HepG2 (cell line): ENCODE data around the gene KRI1. TPM values are rescaled to one million over a fixed set of nuclear protein-coding genes. Genes with fewer than 3 reads are reported as not detected.

ENCODE experiments used
- ASH2L ChIP-seq: fragments of 300-600, 200-600 bp; sonication (generic); IDR thresholded peaks from 2 replicates; pipeline ENCODE4 v1.7.0; 2017; ENCODE audit warnings: low read depth, mild to moderate bottlenecking, moderate library complexity, mixed read lengths, low read length; ENCODE audit not compliant: insufficient read length
- CBX2 ChIP-seq, 2 experiments: fragments of 200-600 bp in 1 of 2; sonication (generic); formaldehyde crosslinking in 1 of 2; IDR thresholded peaks; 2 replicates each; pipeline versions ENCODE4 v1.7.0 to v1.8.1; 2018 to 2022; ENCODE audit warnings: low read depth in 2 of 2, low read length in 1 of 2, mild to moderate bottlenecking in 1 of 2, missing genetic modification reagents in 1 of 2
- EED ChIP-seq: sonication (generic); formaldehyde crosslinking; IDR thresholded peaks from 2 replicates; pipeline ENCODE4 v1.5.0; 2020; ENCODE audit warnings: mild to moderate bottlenecking, missing genetic modification reagents
- GLI4 ChIP-seq: sonication (generic); formaldehyde crosslinking; IDR thresholded peaks from 2 replicates; pipeline ENCODE4 v1.5.1; 2020; ENCODE audit warnings: missing genetic modification reagents, mild to moderate bottlenecking, moderate library complexity, borderline replicate concordance
- ISL2 ChIP-seq: sonication (generic); formaldehyde crosslinking; IDR thresholded peaks from 2 replicates; pipeline ENCODE4 v1.5.0; 2020; ENCODE audit warnings: missing genetic modification reagents
- ISX ChIP-seq: sonication (generic); formaldehyde crosslinking; conservative IDR thresholded peaks from 2 replicates; pipeline ENCODE4 v1.5.0; 2020; ENCODE audit warnings: missing genetic modification reagents
- KDM2A ChIP-seq: sonication (generic); formaldehyde crosslinking; IDR thresholded peaks from 2 replicates; pipeline ENCODE4 v1.4.0; 2020; ENCODE audit warnings: low read depth, missing genetic modification reagents, borderline replicate concordance
- KLF16 ChIP-seq, 2 experiments: sonication (generic) in 1 of 2; formaldehyde crosslinking in 1 of 2; IDR thresholded peaks; 2 replicates each; pipeline versions ENCODE4 v1.6.1 to v1.8.0; 2016 to 2023; ENCODE audit warnings: missing genetic modification reagents in 2 of 2, missing compliant biosample characterization in 1 of 2
- MAFG ChIP-seq: sonication (generic); formaldehyde crosslinking; IDR thresholded peaks from 2 replicates; pipeline ENCODE4 v1.5.1; 2020; ENCODE audit warnings: mild to moderate bottlenecking, missing genetic modification reagents
- NFATC3 ChIP-seq: sonication (generic); formaldehyde crosslinking; IDR thresholded peaks from 2 replicates; pipeline ENCODE4 v1.5.1; 2020; ENCODE audit warnings: mild to moderate bottlenecking, missing genetic modification reagents
- NFRKB ChIP-seq: fragments of 450-650 bp; IDR thresholded peaks from 2 replicates; pipeline ENCODE4 v1.6.1; 2017
- NFYC ChIP-seq: IDR thresholded peaks from 2 replicates; pipeline ENCODE4 v1.6.1; 2016; ENCODE audit warnings: missing genetic modification reagents, missing compliant biosample characterization
- SAP130 ChIP-seq: IDR thresholded peaks from 2 replicates; pipeline ENCODE4 v1.6.1; 2016; ENCODE audit warnings: low read depth
- TBL1XR1 ChIP-seq: fragments of 150-350 bp; IDR thresholded peaks from 2 replicates; pipeline ENCODE4 v1.6.1; 2014; ENCODE audit warnings: borderline replicate concordance, low read length; ENCODE audit not compliant: partially characterized antibody
- YEATS4 ChIP-seq: sonication (generic); formaldehyde crosslinking; IDR thresholded peaks from 2 replicates; pipeline ENCODE4 v1.4.0; 2020; ENCODE audit warnings: missing genetic modification reagents, borderline replicate concordance
- ZNF225 ChIP-seq: sonication (generic); formaldehyde crosslinking; IDR thresholded peaks from 2 replicates; pipeline ENCODE4 v1.4.0; 2020; ENCODE audit warnings: mild to moderate bottlenecking, missing genetic modification reagents
- ZNF451 ChIP-seq: sonication (generic); formaldehyde crosslinking; IDR thresholded peaks from 2 replicates; pipeline ENCODE4 v1.5.0; 2020; ENCODE audit warnings: mild to moderate bottlenecking, missing genetic modification reagents
- ZNF546 ChIP-seq: sonication (generic); formaldehyde crosslinking; conservative IDR thresholded peaks from 2 replicates; pipeline ENCODE4 v1.8.1; 2023; ENCODE audit warnings: mild to moderate bottlenecking, missing genetic modification reagents
- ZNF839 ChIP-seq: sonication (generic); formaldehyde crosslinking; IDR thresholded peaks from 2 replicates; pipeline ENCODE4 v1.4.0; 2020; ENCODE audit warnings: missing genetic modification reagents, mild to moderate bottlenecking, borderline replicate concordance
- ZNF850 ChIP-seq: sonication (generic); formaldehyde crosslinking; conservative IDR thresholded peaks from 2 replicates; pipeline ENCODE4 v1.9.0; 2021; ENCODE audit warnings: mild to moderate bottlenecking, missing genetic modification reagents
- polyA plus RNA-seq, 8 experiments: library from polyadenylated mRNA; depleted of rRNA in 3 of 8; stranded (reverse) in 7 of 8; unstranded in 1 of 8; fragments of >200 nt; fragmentation: Illumina TruSeq in 4 of 8; extraction: Trizol in 4 of 8; gene quantifications; 2 replicates each; pipeline versions ENCODE4 v1.2.1 to v1.2.3, GENCODE V29; 2011 to 2016; ENCODE audit warnings: low read depth in 4 of 8, missing spikeins in 1 of 8, mixed read lengths in 1 of 8; ENCODE audit not compliant: insufficient read depth in 1 of 8
- total RNA-seq, 5 experiments: library from RNA; depleted of rRNA; stranded (reverse); fragments of >200 nt; fragmentation: Illumina TruSeq; extraction: Trizol; gene quantifications; 2 replicates each; pipeline ENCODE4 v1.2.3, GENCODE V29; 2016; ENCODE audit warnings: low read depth in 1 of 5
- TF ChIP-seq, protein P1 (sequence below): sonication (generic); formaldehyde crosslinking; IDR thresholded peaks from 2 replicates; pipeline ENCODE4 v1.4.0; 2020; ENCODE audit warnings: missing genetic modification reagents, borderline replicate concordance
- TF ChIP-seq, protein P2 (sequence below): sonication (generic); formaldehyde crosslinking; IDR thresholded peaks from 2 replicates; pipeline ENCODE4 v1.4.0; 2020; ENCODE audit warnings: mild to moderate bottlenecking, missing genetic modification reagents
- TF ChIP-seq, protein P3 (sequence below): sonication (generic); formaldehyde crosslinking; IDR thresholded peaks from 2 replicates; pipeline ENCODE4 v1.5.0; 2020; ENCODE audit warnings: missing genetic modification reagents, mild to moderate bottlenecking, borderline replicate concordance
- TF ChIP-seq, protein P4 (sequence below): sonication (generic); formaldehyde crosslinking; IDR thresholded peaks from 2 replicates; pipeline ENCODE4 v1.8.1; 2023; ENCODE audit warnings: mild to moderate bottlenecking, missing genetic modification reagents
- TF ChIP-seq, protein P5 (sequence below): IDR thresholded peaks from 2 replicates; pipeline ENCODE4 v1.6.1; 2016; ENCODE audit warnings: mild to moderate bottlenecking

Gene KRI1
- total and polyA plus RNA-seq, 2 of the 13 experiments (the other 11 are each of a cell fraction or from before 2014, with no cell fraction given), result 9.1 to 11.7 TPM

DNA sequence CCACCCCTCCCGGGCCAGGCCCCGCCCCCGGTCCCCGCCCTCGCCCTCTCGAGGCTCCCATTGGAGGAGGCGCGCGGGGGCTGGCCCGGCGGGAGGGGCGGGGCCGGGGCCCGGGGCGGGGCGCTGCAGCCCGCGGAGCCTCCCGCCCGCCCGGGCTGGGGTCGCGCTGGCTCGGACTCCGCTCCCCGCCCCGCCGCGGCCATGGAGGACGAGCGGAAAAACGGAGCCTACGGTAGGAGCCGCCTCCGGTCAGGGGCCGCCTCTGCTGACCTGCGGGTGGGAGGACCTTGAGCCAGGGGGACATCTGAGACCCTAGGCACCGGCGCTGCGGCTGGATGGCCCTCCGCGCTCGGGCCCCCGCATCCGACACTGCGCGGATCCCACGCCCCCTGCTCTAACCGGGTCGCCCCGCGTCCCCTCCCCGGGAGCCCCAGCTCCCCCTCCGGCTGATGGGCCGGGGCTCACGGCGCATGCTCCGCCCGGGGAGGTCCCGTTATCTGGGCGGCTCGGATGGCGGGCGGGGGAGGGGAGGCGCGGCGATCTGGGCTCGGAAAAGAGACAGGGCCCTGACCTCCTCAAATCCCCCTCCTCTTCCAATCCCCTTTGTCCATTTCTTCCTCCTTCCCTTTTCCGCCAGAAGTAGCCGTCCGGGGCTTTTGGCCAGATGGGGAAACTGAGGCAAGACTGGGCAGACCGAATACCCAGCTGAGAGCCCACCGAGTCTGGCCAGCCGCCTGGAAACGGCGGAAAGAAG lies 36.7 kb upstream of the KRI1 start (continued):
- TF ChIP-seq MAFG (CRISPR knock-in tag), result no peak
- no peak for TF ChIP-seq NFRKB
- no peak for TF ChIP-seq ZNF225 (CRISPR knock-in tag)
- no peak for TF ChIP-seq GLI4
- TF ChIP-seq, protein P1, sequence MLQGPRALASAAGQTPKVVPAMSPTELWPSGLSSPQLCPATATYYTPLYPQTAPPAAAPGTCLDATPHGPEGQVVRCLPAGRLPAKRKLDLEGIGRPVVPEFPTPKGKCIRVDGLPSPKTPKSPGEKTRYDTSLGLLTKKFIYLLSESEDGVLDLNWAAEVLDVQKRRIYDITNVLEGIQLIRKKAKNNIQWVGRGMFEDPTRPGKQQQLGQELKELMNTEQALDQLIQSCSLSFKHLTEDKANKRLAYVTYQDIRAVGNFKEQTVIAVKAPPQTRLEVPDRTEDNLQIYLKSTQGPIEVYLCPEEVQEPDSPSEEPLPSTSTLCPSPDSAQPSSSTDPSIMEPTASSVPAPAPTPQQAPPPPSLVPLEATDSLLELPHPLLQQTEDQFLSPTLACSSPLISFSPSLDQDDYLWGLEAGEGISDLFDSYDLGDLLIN, result 0 out of 2 replicates have a peak, but pooled peaks have one; percentile 27
- TF ChIP-seq, protein P2, sequence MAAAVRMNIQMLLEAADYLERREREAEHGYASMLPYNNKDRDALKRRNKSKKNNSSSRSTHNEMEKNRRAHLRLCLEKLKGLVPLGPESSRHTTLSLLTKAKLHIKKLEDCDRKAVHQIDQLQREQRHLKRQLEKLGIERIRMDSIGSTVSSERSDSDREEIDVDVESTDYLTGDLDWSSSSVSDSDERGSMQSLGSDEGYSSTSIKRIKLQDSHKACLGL (CRISPR knock-in tag), result no peak
- TF ChIP-seq ZNF850 (CRISPR knock-in tag), result 0 out of 2 replicates have a peak, but pooled peaks have one; percentile 59
- peak; percentile 35 for TF ChIP-seq ASH2L
- TF ChIP-seq ISL2, result no peak
- no peak for TF ChIP-seq NFATC3 (CRISPR knock-in tag)
- TF ChIP-seq, protein P3, sequence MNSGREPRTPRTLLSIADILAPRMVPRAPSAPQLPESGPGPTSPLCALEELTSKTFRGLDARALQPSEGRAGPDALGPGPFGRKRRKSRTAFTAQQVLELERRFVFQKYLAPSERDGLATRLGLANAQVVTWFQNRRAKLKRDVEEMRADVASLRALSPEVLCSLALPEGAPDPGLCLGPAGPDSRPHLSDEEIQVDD (CRISPR knock-in tag), result no peak
- TF ChIP-seq CBX2 (IDR thresholded peaks at IDR 0.05; ENCODE audit: low read depth, low read length), result no peak
- TF ChIP-seq CBX2 (CRISPR knock-in tag; IDR thresholded peaks at IDR 0.05; ENCODE audit: low read depth), result no peak
- no peak for TF ChIP-seq TBL1XR1
- 0 out of 2 replicates have a peak, but pooled peaks have one; percentile 13 for TF ChIP-seq NFYC (CRISPR knock-in tag)
- TF ChIP-seq YEATS4 (CRISPR knock-in tag), result peak; percentile 54; the same call in 1 of the 2 replicates
- TF ChIP-seq SAP130 (CRISPR knock-in tag), result peak; percentile 49; the same call in 1 of the 2 replicates
- TF ChIP-seq KLF16 (CRISPR knock-in tag; IDR thresholded peaks at IDR 0.05), result no peak
- TF ChIP-seq ZNF839 (CRISPR knock-in tag), result no peak
- no peak for TF ChIP-seq EED
- TF ChIP-seq ISX (CRISPR knock-in tag), result no peak
- TF ChIP-seq KDM2A (CRISPR knock-in tag), result peak; percentile 42; the same call in 1 of the 2 replicates
- TF ChIP-seq, protein P4, sequence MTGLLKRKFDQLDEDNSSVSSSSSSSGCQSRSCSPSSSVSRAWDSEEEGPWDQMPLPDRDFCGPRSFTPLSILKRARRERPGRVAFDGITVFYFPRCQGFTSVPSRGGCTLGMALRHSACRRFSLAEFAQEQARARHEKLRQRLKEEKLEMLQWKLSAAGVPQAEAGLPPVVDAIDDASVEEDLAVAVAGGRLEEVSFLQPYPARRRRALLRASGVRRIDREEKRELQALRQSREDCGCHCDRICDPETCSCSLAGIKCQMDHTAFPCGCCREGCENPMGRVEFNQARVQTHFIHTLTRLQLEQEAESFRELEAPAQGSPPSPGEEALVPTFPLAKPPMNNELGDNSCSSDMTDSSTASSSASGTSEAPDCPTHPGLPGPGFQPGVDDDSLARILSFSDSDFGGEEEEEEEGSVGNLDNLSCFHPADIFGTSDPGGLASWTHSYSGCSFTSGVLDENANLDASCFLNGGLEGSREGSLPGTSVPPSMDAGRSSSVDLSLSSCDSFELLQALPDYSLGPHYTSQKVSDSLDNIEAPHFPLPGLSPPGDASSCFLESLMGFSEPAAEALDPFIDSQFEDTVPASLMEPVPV, result no peak
- TF ChIP-seq ZNF546 (CRISPR knock-in tag), result no peak
- TF ChIP-seq, protein P5, sequence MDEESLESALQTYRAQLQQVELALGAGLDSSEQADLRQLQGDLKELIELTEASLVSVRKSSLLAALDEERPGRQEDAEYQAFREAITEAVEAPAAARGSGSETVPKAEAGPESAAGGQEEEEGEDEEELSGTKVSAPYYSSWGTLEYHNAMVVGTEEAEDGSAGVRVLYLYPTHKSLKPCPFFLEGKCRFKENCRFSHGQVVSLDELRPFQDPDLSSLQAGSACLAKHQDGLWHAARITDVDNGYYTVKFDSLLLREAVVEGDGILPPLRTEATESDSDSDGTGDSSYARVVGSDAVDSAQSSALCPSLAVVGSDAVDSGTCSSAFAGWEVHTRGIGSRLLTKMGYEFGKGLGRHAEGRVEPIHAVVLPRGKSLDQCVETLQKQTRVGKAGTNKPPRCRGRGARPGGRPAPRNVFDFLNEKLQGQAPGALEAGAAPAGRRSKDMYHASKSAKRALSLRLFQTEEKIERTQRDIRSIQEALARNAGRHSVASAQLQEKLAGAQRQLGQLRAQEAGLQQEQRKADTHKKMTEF (CRISPR knock-in tag), result 0 out of 2 replicates have a peak, but pooled peaks have one; percentile 34
- TF ChIP-seq ZNF451, result peak; percentile 75; the same call in 1 of the 2 replicates
